GM19043 (cell line): Measurements from ENCODE around the gene CCDC85C.

ENCODE experiments used
- ATAC-seq: cut with Tn5 transposase; IDR thresholded peaks from one replicate; pipeline ENCODE4 v1.9.1; 2021; ENCODE audit warnings: low read depth; ENCODE audit not compliant: unreplicated experiment

Gene CCDC85C

GRCh38 chr14:99632410-99633035 is 28.5 kb upstream of the CCDC85C start:
- no peak for ATAC-seq

- no peak for ATAC-seq
Measured at GRCh38 chr14:99630202-99630601, 26.2 kb upstream of the CCDC85C start.

GRCh38 chr14:99628887-99629618 is 25.0 kb upstream of the CCDC85C start:
- peak; percentile 91 for ATAC-seq

- no peak for ATAC-seq
Measured at GRCh38 chr14:99627510-99628381, 23.7 kb upstream of the CCDC85C start.

- no peak for ATAC-seq
Measured at GRCh38 chr14:99627100-99627499, 23.1 kb upstream of the CCDC85C start.

- no peak for ATAC-seq
Measured at GRCh38 chr14:99626041-99626648, 22.1 kb upstream of the CCDC85C start.

GRCh38 chr14:99625476-99625875 is 21.5 kb upstream of the CCDC85C start:
- ATAC-seq = no peak

- ATAC-seq = no peak
Measured at GRCh38 chr14:99624971-99625370, 21.0 kb upstream of the CCDC85C start.

- no peak for ATAC-seq
Measured at GRCh38 chr14:99624024-99624423, 20.0 kb upstream of the CCDC85C start.

- no peak for ATAC-seq
Measured at GRCh38 chr14:99621948-99622347, 17.9 kb upstream of the CCDC85C start.

- no peak for ATAC-seq
Measured at GRCh38 chr14:99619835-99620834, 16.1 kb upstream of the CCDC85C start.

- ATAC-seq = no peak
Measured at GRCh38 chr14:99616832-99617800, 13.1 kb upstream of the CCDC85C start.

GRCh38 chr14:99615497-99616157 is 11.6 kb upstream of the CCDC85C start:
- no peak for ATAC-seq

- ATAC-seq = no peak
Measured at GRCh38 chr14:99612738-99613330, 8.8 kb upstream of the CCDC85C start.

- ATAC-seq = no peak
Measured at GRCh38 chr14:99612071-99612737, 8.2 kb upstream of the CCDC85C start.

GRCh38 chr14:99611646-99612045 is 7.6 kb upstream of the CCDC85C start:
- ATAC-seq = no peak
